H1 (cell line): ENCODE measurements around the gene OR14J1. TPM values are rescaled to one million over a fixed set of nuclear protein-coding genes. Genes with fewer than 3 reads are reported as not detected.

ENCODE experiments used
- CTCF ChIA-PET: fragments of 300-600 bp; sonication (Branson Sonifier 250); formaldehyde crosslinking; loops from one replicate; lab custom pipeline; 2021; ENCODE audit not compliant: partially characterized antibody; lab: Charles Lee
- POLR2A ChIA-PET: fragments of 300-600 bp; sonication (Branson Sonifier 250); formaldehyde crosslinking; loops from one replicate; lab custom pipeline; 2021; ENCODE audit warnings: inconsistent platforms; ENCODE audit not compliant: partially characterized antibody; lab: Charles Lee
- DNase-seq, 2 experiments: peaks; one replicate each; pipeline versions ENCODE4 v3.0.0 to v3.0.0-alpha.2; 2010 to 2022; ENCODE audit warnings: low spot score in 2 of 2, low read depth in 1 of 2, mixed read lengths in 1 of 2
- FAIRE-seq: peaks from 2 replicates; lab custom pipeline; 2011; peaks lifted over from hg19 to GRCh38; lab: Jason Lieb, UNC
- H2AFZ ChIP-seq: 2 replicates; pipeline ENCODE4 v1.8.1; 2012; ENCODE audit warnings: low read length, inconsistent platforms
- H2AK5ac ChIP-seq: 2 replicates; pipeline ENCODE4 v1.6.1; 2013; ENCODE audit warnings: low read depth, low read length
- H2BK120ac ChIP-seq: replicated peaks from 2 replicates; pipeline ENCODE3; 2013; ENCODE audit warnings: low read depth, low read length, inconsistent platforms
- H2BK12ac ChIP-seq: 2 replicates; pipeline ENCODE4 v1.6.1; 2013; ENCODE audit warnings: low read depth, low read length
- H2BK15ac ChIP-seq: 2 replicates; pipeline ENCODE4 v1.6.1; 2013; ENCODE audit warnings: low read length
- H2BK20ac ChIP-seq: 2 replicates; pipeline ENCODE4 v1.6.1; 2013; ENCODE audit warnings: low read length
- H2BK5ac ChIP-seq: 2 replicates; pipeline ENCODE4 v1.6.1; 2013; ENCODE audit warnings: low read depth, low read length
- H3K14ac ChIP-seq: 2 replicates; pipeline ENCODE4 v1.6.1; 2013; ENCODE audit warnings: inconsistent platforms; ENCODE audit not compliant: insufficient read length
- H3K18ac ChIP-seq: 2 replicates; pipeline ENCODE4 v1.6.1; 2013; ENCODE audit warnings: low read length; ENCODE audit errors: extremely low read depth
- H3K23ac ChIP-seq: 2 replicates; pipeline ENCODE4 v1.6.1; 2013; ENCODE audit warnings: inconsistent platforms; ENCODE audit not compliant: insufficient read length
- H3K23me2 ChIP-seq: 2 replicates; pipeline ENCODE4 v1.6.1; 2013; ENCODE audit warnings: low read depth, low read length
- H3K27ac ChIP-seq: 2 replicates; pipeline ENCODE4 v1.6.1; 2011; ENCODE audit warnings: low read depth, low read length, inconsistent platforms
- H3K27me3 ChIP-seq, 4 experiments: replicated peaks in 1 of 4; 1 replicate in 1 of 4; 2 replicates in 3 of 4; pipeline versions ENCODE4 v1.6.1 to v1.8.1; 2011 to 2013; ENCODE audit warnings: low read length in 3 of 4, mild to moderate bottlenecking in 3 of 4, inconsistent platforms in 2 of 4, mixed read lengths in 2 of 4, moderate library complexity in 1 of 4; ENCODE audit not compliant: control insufficient read depth in 3 of 4, insufficient read depth in 3 of 4; ENCODE audit errors: extremely low read depth in 1 of 4
- H3K36me3 ChIP-seq, 4 experiments: 2 replicates each; pipeline versions ENCODE4 v1.6.1 to v1.8.1; 2011 to 2013; ENCODE audit warnings: mild to moderate bottlenecking in 4 of 4, low read length in 3 of 4, moderate library complexity in 2 of 4, control low read depth in 1 of 4, inconsistent platforms in 1 of 4; ENCODE audit not compliant: insufficient read depth in 4 of 4, control insufficient read depth in 2 of 4
- H3K4ac ChIP-seq: replicated peaks from 2 replicates; pipeline ENCODE3; 2013; ENCODE audit warnings: low read length, low read depth, mixed read lengths, inconsistent platforms; ENCODE audit not compliant: insufficient read length
- H3K4me1 ChIP-seq, 4 experiments: replicated peaks in 1 of 4; 1 replicate in 1 of 4; 2 replicates in 3 of 4; pipeline versions ENCODE4 v1.6.1 to v1.8.1; 2011 to 2013; ENCODE audit warnings: low read length in 3 of 4, inconsistent platforms in 2 of 4, mixed read lengths in 1 of 4; ENCODE audit not compliant: insufficient read depth in 4 of 4, control insufficient read depth in 3 of 4
- H3K4me2 ChIP-seq, 2 experiments: 2 replicates each; pipeline versions ENCODE4 v1.6.1 to v1.8.1; 2011 to 2013; ENCODE audit warnings: low read depth in 2 of 2, low read length in 2 of 2, control low read depth in 1 of 2, inconsistent platforms in 1 of 2, mild to moderate bottlenecking in 1 of 2; ENCODE audit not compliant: insufficient read depth in 1 of 2
- H3K4me3 ChIP-seq, 4 experiments: fragments of 200-600, 300-600 bp in 1 of 4; sonication (generic), shearing (Covaris generic), sonication (Bioruptor Twin) in 1 of 4; 2 replicates each; pipeline versions ENCODE4 v1.5.1 to v1.8.1; 2011 to 2016; ENCODE audit warnings: low read length in 4 of 4, low read depth in 3 of 4, control low read depth in 2 of 4, inconsistent platforms in 2 of 4, mild to moderate bottlenecking in 2 of 4, mixed read lengths in 1 of 4, moderate library complexity in 1 of 4; ENCODE audit not compliant: insufficient read depth in 2 of 4; ENCODE audit errors: extremely low read depth in 1 of 4
- H3K56ac ChIP-seq: replicated peaks from 2 replicates; pipeline ENCODE3; 2013; ENCODE audit warnings: low read depth, mild to moderate bottlenecking, mixed read lengths, low read length, inconsistent platforms; ENCODE audit not compliant: insufficient read length
- H3K79me1 ChIP-seq: 2 replicates; pipeline ENCODE4 v1.6.1; 2013; ENCODE audit warnings: low read depth, low read length, control low read depth
- H3K79me2 ChIP-seq, 2 experiments: 2 replicates each; pipeline versions ENCODE4 v1.6.1 to v1.8.1; 2012 to 2013; ENCODE audit warnings: low read length in 2 of 2, mild to moderate bottlenecking in 2 of 2, inconsistent platforms in 1 of 2; ENCODE audit not compliant: insufficient read depth in 2 of 2, control insufficient read depth in 1 of 2
- H3K9ac ChIP-seq, 4 experiments: replicated peaks in 1 of 4; 1 replicate in 1 of 4; 2 replicates in 3 of 4; pipeline versions ENCODE4 v1.6.1 to v1.8.1; 2011 to 2013; ENCODE audit warnings: low read depth in 3 of 4, low read length in 3 of 4, control low read depth in 2 of 4, mild to moderate bottlenecking in 2 of 4, moderate library complexity in 2 of 4, inconsistent platforms in 1 of 4; ENCODE audit errors: extremely low read depth in 1 of 4
- H3K9me3 ChIP-seq, 2 experiments: 2 replicates each; pipeline versions ENCODE4 v1.6.1 to v1.8.1; 2012 to 2013; ENCODE audit warnings: mild to moderate bottlenecking in 2 of 2, moderate library complexity in 2 of 2, control low read depth in 1 of 2, inconsistent platforms in 1 of 2, low read depth in 1 of 2, low read length in 1 of 2, mixed read lengths in 1 of 2; ENCODE audit not compliant: insufficient read depth in 2 of 2
- H4K20me1 ChIP-seq, 2 experiments: replicated peaks in 1 of 2; 2 replicates each; pipeline versions ENCODE3 to v1.8.1; 2011 to 2013; ENCODE audit warnings: inconsistent platforms in 2 of 2, low read length in 2 of 2, mild to moderate bottlenecking in 1 of 2; ENCODE audit not compliant: insufficient read depth in 2 of 2, control insufficient read depth in 1 of 2
- H4K5ac ChIP-seq: 2 replicates; pipeline ENCODE4 v1.6.1; 2013; ENCODE audit warnings: low read length, low read depth, mixed read lengths, inconsistent platforms; ENCODE audit not compliant: insufficient read length
- H4K8ac ChIP-seq: 2 replicates; pipeline ENCODE4 v1.8.0; 2013; ENCODE audit warnings: mild to moderate bottlenecking, moderate library complexity, low read length, inconsistent platforms; ENCODE audit not compliant: insufficient read depth; ENCODE audit errors: extremely low read depth
- H4K91ac ChIP-seq: replicated peaks from 2 replicates; pipeline ENCODE3; 2013; ENCODE audit warnings: low read length, mixed read lengths, inconsistent platforms; ENCODE audit not compliant: insufficient read length
- BACH1 ChIP-seq: IDR thresholded peaks from 2 replicates; pipeline ENCODE4 v1.6.1; 2012; ENCODE audit warnings: low read length, improper control_type of control experiment
- SIN3A ChIP-seq, 2 experiments: IDR thresholded peaks in 1 of 2; conservative IDR thresholded peaks in 1 of 2; 2 replicates each; pipeline ENCODE4 v1.6.1; 2011 to 2012; ENCODE audit warnings: low read length in 2 of 2, improper control_type of control experiment in 1 of 2, low read depth in 1 of 2, mild to moderate bottlenecking in 1 of 2
- polyA plus RNA-seq, 7 experiments: library from polyadenylated mRNA; depleted of rRNA in 3 of 7; stranded (reverse) in 5 of 7; unstranded in 2 of 7; fragments of >200 nt in 5 of 7; fragments of 200-250 nt in 2 of 7; gene quantifications; 1 replicate in 5 of 7; 2 replicates in 1 of 7; 4 replicates in 1 of 7; pipeline versions ENCODE4 v1.2.1 to v1.2.3, GENCODE V29; 2011 to 2013; ENCODE audit warnings: missing spikeins in 2 of 7, mixed read lengths in 2 of 7
- total RNA-seq: library from RNA; stranded (reverse); fragmentation: NEBNext Ultra II Directional; extraction: Animal tissue kit (Norgen Biotek cat#: 25700); gene quantifications from 2 replicates; pipeline ENCODE4 v1.2.1, GENCODE V29; 2021

The OR14J1 gene
- total and polyA plus RNA-seq, 2 of the 8 experiments (the other 6 are each of a cell fraction or from before 2014, with no cell fraction given) = not detected

DNA sequence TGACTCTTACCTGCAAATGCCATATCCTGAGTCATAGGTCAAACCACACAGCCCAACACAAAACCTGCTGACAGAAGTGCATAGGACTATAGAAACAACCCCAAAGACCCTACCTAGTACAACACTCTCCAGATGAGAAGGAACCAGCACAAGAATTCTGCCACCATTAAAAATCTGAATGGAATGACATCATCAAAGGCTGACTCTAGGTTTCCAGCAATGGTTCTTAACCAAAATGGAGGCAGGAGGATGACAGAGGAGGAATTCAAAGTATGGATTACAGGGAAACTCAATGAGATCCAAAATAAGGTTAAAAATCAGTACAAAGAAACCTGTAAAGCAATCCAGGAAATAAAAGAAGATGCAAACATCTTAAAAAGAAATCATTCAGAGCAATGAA, 31.2 kb downstream of the OR14J1 start:
- FAIRE-seq (no peak), DNase-seq (no peak)
- H4K5ac ChIP-seq = no peak overlapping the region
- no peaks in the 10 kb centered on the region for H3K79me1 ChIP-seq
- H3K79me2 ChIP-seq = no peaks in the 10 kb centered on the region
- TF ChIP-seq BACH1 (no peak), SIN3A (conservative IDR thresholded peaks at IDR 0.05 in 1 of 2, IDR thresholded peaks at IDR 0.05 in 1 of 2; ENCODE audit: low read depth in 1 of 2, low read length in 2 of 2) (no peak)
- no peak overlapping the region for H4K91ac ChIP-seq
- no peak overlapping the region for H2BK15ac ChIP-seq
- no peak overlapping the region for H3K27ac ChIP-seq
- H4K8ac ChIP-seq = no peak overlapping the region
- H3K4ac ChIP-seq = no peak overlapping the region
- ChIA-PET CTCF (no interaction called here), POLR2A (no interaction called here)
- H3K9ac ChIP-seq = no peak overlapping the region
- H3K23ac ChIP-seq = no peak overlapping the region
- no peak overlapping the region for H3K4me2 ChIP-seq
- no peak overlapping the region for H3K14ac ChIP-seq
- H2AFZ ChIP-seq = no peak overlapping the region
- H3K18ac ChIP-seq = no peak overlapping the region
- no peaks in the 10 kb centered on the region for H3K27me3 ChIP-seq
- no peaks in the 10 kb centered on the region for H3K23me2 ChIP-seq
- no peak overlapping the region for H2AK5ac ChIP-seq
- H2BK12ac ChIP-seq = no peak overlapping the region
- no peak overlapping the region for H2BK120ac ChIP-seq
- H3K9me3 ChIP-seq = no peaks in the 10 kb centered on the region
- H2BK5ac ChIP-seq = no peak overlapping the region
- no peaks in the 10 kb centered on the region for H3K4me1 ChIP-seq
- H3K56ac ChIP-seq = no peak overlapping the region
- no peak overlapping the region for H3K4me3 ChIP-seq
- H2BK20ac ChIP-seq = no peak overlapping the region
- H4K20me1 ChIP-seq = no peaks in the 10 kb centered on the region
- H3K36me3 ChIP-seq = no peaks in the 10 kb centered on the region
